Measurements from ENCODE around the gene PALMD.

The PALMD gene

GRCh38 chr1:99672038-99672437 is 26.1 kb downstream of the PALMD start:
- peaks cover 71% of the 10 kb centered on the region for H3K27me3 Mint-ChIP-seq
- H3K4me3 Mint-ChIP-seq: no peak overlapping the region
- H3K27ac Mint-ChIP-seq (ENCODE audit: low read depth): no peak overlapping the region
- no peaks in the 10 kb centered on the region for H3K4me1 Mint-ChIP-seq
- DNase-seq (ENCODE audit: low spot score in 2 of 2): no peak
- no peaks in the 10 kb centered on the region for H3K9me3 Mint-ChIP-seq
- ATAC-seq (replicated peaks; ENCODE audit: extremely low read depth, poor library complexity, severe bottlenecking): no peak
- no peaks in the 10 kb centered on the region for H3K36me3 Mint-ChIP-seq (ENCODE audit: insufficient read depth)

DNA sequence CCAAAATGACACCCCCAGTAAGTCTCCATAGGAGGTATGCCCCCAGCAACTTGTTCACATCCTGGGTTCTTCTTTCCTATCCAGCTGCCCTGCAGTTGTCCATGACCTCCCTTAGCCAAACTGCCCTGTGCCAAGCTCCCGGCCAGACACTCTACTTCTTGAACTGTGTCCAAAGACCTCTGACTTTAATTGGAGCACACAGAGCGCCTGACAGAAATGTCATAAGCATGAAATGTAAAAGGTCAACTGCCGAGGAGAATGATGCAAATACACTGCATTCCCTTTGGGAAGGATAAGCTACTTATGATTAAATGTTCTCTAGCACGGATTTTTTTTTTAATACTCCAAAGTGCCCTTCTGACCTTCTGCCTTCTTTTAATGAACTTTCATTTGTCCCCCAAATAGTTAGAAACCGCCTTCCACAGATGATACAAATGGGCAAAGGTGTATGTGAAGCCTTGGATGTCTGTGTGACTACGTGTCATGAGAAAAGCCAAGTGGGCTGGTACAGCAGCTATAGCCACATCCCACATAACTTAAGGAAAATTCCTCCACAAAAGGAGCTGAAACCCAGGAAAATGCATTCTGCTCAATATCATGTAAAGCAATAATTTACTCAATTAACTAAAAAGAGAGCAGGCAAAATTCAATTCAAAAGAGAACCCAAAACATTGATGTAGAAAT is 26.8 kb downstream of the PALMD start:
- H3K9me3 Mint-ChIP-seq: no peaks in the 10 kb centered on the region
- no peak for DNase-seq (ENCODE audit: low spot score in 2 of 2)

GRCh38 chr1:99673315-99673714 is 27.4 kb downstream of the PALMD start:
- Mint-ChIP-seq H3K9me3 (no peaks in the 10 kb centered on the region), H3K27ac (ENCODE audit: low read depth) (no peak overlapping the region), H3K27me3 (peaks cover 58% of the 10 kb centered on the region), H3K4me1 (no peaks in the 10 kb centered on the region), H3K4me3 (no peak overlapping the region), H3K36me3 (ENCODE audit: insufficient read depth) (no peaks in the 10 kb centered on the region)
- no peak for DNase-seq (ENCODE audit: low spot score in 2 of 2)
- ATAC-seq (replicated peaks; ENCODE audit: extremely low read depth, poor library complexity, severe bottlenecking): no peak

More for the DNA sequence above, 26.8 kb downstream of the PALMD start:
- no peaks in the 10 kb centered on the region for H3K36me3 Mint-ChIP-seq (ENCODE audit: insufficient read depth)
- no peak for ATAC-seq (replicated peaks; ENCODE audit: extremely low read depth, poor library complexity, severe bottlenecking)
- H3K4me3 Mint-ChIP-seq: no peak overlapping the region
- H3K27ac Mint-ChIP-seq (ENCODE audit: low read depth): no peak overlapping the region
- H3K27me3 Mint-ChIP-seq: peaks cover 65% of the 10 kb centered on the region
- no peaks in the 10 kb centered on the region for H3K4me1 Mint-ChIP-seq

DNA sequence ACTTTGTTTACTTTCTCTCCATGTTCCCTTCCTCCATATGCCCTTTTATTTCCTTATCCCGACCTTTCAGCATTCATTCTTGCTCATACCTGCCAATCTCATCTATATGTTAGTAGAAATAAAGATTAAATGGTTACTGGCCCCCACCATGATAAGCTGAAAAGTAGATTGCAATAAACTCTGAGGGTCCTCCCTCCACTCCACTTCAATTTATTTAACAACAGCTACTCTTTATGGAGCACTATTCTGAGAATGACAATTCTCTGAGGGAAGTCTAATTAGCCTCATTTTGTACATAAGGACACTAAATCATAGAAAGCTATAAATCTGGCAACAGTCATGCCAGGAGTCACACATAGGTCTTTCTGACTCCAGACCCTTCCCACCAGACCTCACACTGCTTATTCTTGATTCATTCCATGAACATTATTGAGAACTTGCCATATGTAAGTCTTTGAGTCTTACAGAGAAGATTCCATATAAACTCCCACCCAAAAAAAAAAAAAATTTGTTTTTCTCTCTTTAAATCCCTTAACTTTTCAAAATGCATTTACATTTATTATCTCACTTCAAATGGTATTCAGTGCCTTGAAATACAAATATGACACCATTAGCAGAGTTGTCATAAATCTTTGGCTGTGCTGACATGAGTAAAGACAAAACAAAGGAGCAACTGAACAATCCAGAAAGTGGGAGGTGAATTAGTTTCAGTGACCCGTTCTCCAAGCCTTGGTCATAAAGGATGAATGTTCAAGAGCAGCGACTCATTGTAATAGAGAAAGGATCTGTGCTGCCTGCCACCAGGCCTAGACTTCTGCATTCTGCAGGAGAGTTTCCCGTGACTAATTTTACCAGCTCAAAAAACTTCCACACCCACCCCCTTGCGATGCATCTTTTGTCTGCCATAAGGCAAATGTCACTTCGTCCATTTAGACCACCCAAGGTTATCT is 28.5 kb downstream of the PALMD start:
- Mint-ChIP-seq H3K27ac (ENCODE audit: low read depth) (no peak overlapping the region), H3K36me3 (ENCODE audit: insufficient read depth) (no peaks in the 10 kb centered on the region), H3K4me1 (no peaks in the 10 kb centered on the region), H3K4me3 (no peak overlapping the region), H3K9me3 (no peaks in the 10 kb centered on the region), H3K27me3 (peaks cover 51% of the 10 kb centered on the region)
- no peak for ATAC-seq (replicated peaks; ENCODE audit: extremely low read depth, poor library complexity, severe bottlenecking)
- DNase-seq (ENCODE audit: low spot score in 2 of 2): no peak

- Mint-ChIP-seq H3K4me3 (no peak overlapping the region), H3K27ac (ENCODE audit: low read depth) (no peak overlapping the region), H3K27me3 (peaks cover 44% of the 10 kb centered on the region), H3K4me1 (no peaks in the 10 kb centered on the region), H3K9me3 (no peaks in the 10 kb centered on the region), H3K36me3 (ENCODE audit: insufficient read depth) (no peaks in the 10 kb centered on the region)
- no peak for DNase-seq (ENCODE audit: low spot score in 2 of 2)
- no peak for ATAC-seq (replicated peaks; ENCODE audit: extremely low read depth, poor library complexity, severe bottlenecking)
Measured at GRCh38 chr1:99675292-99675691, 29.4 kb downstream of the PALMD start.

- ATAC-seq (replicated peaks; ENCODE audit: extremely low read depth, poor library complexity, severe bottlenecking) (no peak), DNase-seq (ENCODE audit: low spot score in 2 of 2) (no peak)
- H3K4me3 Mint-ChIP-seq: no peak overlapping the region
- H3K9me3 Mint-ChIP-seq: no peaks in the 10 kb centered on the region
- peaks cover 44% of the 10 kb centered on the region for H3K27me3 Mint-ChIP-seq
- H3K4me1 Mint-ChIP-seq: no peaks in the 10 kb centered on the region
- no peak overlapping the region for H3K27ac Mint-ChIP-seq (ENCODE audit: low read depth)
- no peaks in the 10 kb centered on the region for H3K36me3 Mint-ChIP-seq (ENCODE audit: insufficient read depth)
Measured at GRCh38 chr1:99675994-99676393, 30.1 kb downstream of the PALMD start.

- no peak overlapping the region for H3K27ac Mint-ChIP-seq (ENCODE audit: low read depth)
- peaks cover 43% of the 10 kb centered on the region for H3K27me3 Mint-ChIP-seq
- H3K9me3 Mint-ChIP-seq: no peaks in the 10 kb centered on the region
- ATAC-seq (replicated peaks; ENCODE audit: extremely low read depth, poor library complexity, severe bottlenecking) (no peak), DNase-seq (ENCODE audit: low spot score in 2 of 2) (no peak)
- H3K4me3 Mint-ChIP-seq: no peak overlapping the region
- no peaks in the 10 kb centered on the region for H3K36me3 Mint-ChIP-seq (ENCODE audit: insufficient read depth)
- H3K4me1 Mint-ChIP-seq: no peaks in the 10 kb centered on the region
Measured at GRCh38 chr1:99676876-99677275, 31.0 kb downstream of the PALMD start.

DNA sequence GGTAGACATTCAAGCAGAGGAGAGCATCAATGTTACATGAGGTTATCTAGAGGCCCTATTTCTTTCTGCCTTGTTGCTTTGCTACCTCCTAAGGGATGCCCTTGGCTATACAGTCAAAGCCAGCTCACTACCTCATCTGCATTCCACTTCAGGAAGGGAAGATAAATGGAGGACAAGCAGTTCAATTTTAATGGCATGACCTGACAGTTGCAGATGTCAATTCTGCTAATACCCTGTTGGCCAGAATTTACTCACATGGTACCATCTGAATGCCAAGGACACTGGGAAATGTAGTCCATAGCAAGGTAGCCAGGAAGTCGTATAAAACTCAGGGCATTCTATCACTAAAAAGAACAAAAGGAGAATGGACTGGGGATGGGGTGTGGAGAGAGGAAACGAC is 31.5 kb downstream of the PALMD start:
- Mint-ChIP-seq H3K9me3 (no peaks in the 10 kb centered on the region), H3K4me1 (no peaks in the 10 kb centered on the region), H3K36me3 (ENCODE audit: insufficient read depth) (no peaks in the 10 kb centered on the region), H3K4me3 (no peak overlapping the region), H3K27ac (ENCODE audit: low read depth) (no peak overlapping the region), H3K27me3 (peaks cover 38% of the 10 kb centered on the region)
- ATAC-seq (replicated peaks; ENCODE audit: extremely low read depth, poor library complexity, severe bottlenecking): no peak
- no peak for DNase-seq (ENCODE audit: low spot score in 2 of 2)

DNA sequence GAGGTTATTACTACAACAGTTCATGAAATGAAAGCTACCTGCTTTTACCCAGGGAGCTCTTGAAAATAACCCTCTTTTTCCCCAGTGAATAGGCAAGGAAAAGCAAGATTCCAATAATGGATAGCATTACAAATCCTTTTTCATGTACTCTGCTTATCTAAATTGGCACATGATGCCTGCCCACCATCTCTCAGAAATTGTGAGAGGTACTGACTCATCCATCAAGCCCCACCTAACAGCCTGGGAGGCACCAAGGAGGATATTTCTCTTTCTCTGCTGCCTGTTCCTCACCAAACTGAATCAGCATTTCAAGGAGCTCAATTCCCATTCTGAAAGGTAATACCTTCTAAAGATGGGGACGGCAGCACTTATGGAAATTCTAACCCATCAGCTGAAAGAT is 34.4 kb downstream of the PALMD start:
- Mint-ChIP-seq H3K4me3 (no peak overlapping the region), H3K4me1 (no peaks in the 10 kb centered on the region), H3K27ac (ENCODE audit: low read depth) (no peak overlapping the region), H3K27me3 (peaks cover 20% of the 10 kb centered on the region), H3K36me3 (ENCODE audit: insufficient read depth) (no peaks in the 10 kb centered on the region), H3K9me3 (no peaks in the 10 kb centered on the region)
- ATAC-seq (replicated peaks; ENCODE audit: extremely low read depth, poor library complexity, severe bottlenecking) (no peak), DNase-seq (ENCODE audit: low spot score in 2 of 2) (no peak)

DNA sequence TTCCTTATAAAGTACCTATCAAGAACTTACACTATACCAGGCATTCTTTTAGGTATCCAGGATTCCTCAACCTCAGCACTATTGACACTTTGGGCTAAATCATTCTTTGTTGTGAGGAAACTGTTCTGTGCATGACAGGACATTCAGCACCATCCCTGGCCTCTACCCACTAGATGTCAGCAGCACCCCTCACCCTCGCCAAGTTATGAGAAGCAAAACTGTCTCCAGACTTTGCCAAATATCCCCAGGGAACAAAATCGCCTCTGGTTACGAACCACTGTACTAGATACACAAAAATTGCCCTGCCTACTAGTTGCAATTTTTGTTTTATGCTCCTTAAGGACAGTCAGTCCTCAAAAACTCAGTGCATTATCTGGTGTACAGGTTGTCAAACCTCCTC is 35.7 kb downstream of the PALMD start:
- Mint-ChIP-seq H3K4me3 (no peak overlapping the region), H3K4me1 (no peaks in the 10 kb centered on the region), H3K27me3 (peaks cover 9% of the 10 kb centered on the region), H3K9me3 (no peaks in the 10 kb centered on the region), H3K27ac (ENCODE audit: low read depth) (no peak overlapping the region), H3K36me3 (ENCODE audit: insufficient read depth) (no peaks in the 10 kb centered on the region)
- DNase-seq (ENCODE audit: low spot score in 2 of 2): no peak
- no peak for ATAC-seq (replicated peaks; ENCODE audit: extremely low read depth, poor library complexity, severe bottlenecking)

DNA sequence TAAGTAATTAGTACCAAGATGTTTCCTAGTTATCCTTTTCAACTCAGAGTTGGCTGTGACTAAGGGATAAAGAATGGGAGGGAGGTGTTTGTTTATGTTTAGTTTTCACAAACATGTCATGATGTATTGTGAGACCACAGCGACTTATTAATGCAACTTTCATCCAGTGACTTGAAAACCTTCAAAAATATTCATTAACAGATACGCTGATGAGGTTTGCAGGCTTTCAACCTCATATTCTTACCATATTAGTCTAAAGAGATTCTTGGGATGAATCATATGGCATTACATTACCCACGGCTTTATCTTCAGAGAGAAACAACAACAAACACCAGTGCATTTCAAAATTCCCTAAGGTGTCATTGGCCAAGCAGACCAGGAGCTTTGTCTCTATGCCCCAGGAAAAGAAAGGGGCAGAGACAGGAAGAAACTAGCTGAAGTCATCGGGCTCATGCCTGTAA is 36.4 kb downstream of the PALMD start:
- no peaks in the 10 kb centered on the region for H3K4me1 Mint-ChIP-seq
- H3K4me3 Mint-ChIP-seq: no peak overlapping the region
- no peaks in the 10 kb centered on the region for H3K9me3 Mint-ChIP-seq
- ATAC-seq (replicated peaks; ENCODE audit: extremely low read depth, poor library complexity, severe bottlenecking) (no peak), DNase-seq (ENCODE audit: low spot score in 2 of 2) (no peak)
- peaks cover 9% of the 10 kb centered on the region for H3K27me3 Mint-ChIP-seq
- no peak overlapping the region for H3K27ac Mint-ChIP-seq (ENCODE audit: low read depth)
- no peaks in the 10 kb centered on the region for H3K36me3 Mint-ChIP-seq (ENCODE audit: insufficient read depth)

DNA sequence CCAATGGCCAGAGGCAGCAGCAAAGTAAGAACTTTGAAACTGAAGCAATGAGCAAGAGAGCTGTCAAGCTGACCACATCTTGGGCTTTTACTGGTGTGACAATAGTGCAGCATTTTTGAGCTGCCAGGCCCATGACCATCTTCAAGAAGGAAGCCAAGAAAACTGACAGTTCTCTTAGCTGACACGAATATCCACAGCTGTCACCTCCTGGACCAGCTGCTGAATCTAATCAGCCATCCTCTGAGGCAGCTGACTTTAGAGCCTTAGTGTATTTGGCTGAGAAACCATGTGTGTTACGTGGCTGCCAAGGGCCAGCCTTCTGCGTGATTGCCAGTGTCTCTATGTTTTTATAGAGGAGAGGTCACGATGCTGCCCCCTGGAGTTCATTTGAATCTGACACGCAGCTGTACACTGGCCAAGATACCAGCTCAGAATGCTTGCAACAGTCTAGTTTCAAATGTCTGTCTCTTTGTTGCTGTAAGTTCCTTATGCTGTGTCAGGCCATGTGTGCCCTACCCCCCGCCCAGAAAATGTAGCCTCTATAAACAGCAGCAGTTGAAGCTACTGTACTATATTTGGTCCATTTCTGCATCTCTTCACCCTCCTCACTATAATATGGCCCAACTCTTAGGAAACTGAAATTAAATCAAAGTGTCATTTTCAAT is 39.7 kb downstream of the PALMD start:
- DNase-seq (ENCODE audit: low spot score in 2 of 2) (no peak), ATAC-seq (replicated peaks; ENCODE audit: extremely low read depth, poor library complexity, severe bottlenecking) (peak; percentile 60)

More for the DNA sequence above, 39.7 kb downstream of the PALMD start:
- H3K9me3 Mint-ChIP-seq: no peaks in the 10 kb centered on the region
- H3K27me3 Mint-ChIP-seq: peaks cover 20% of the 10 kb centered on the region
- no peaks in the 10 kb centered on the region for H3K36me3 Mint-ChIP-seq (ENCODE audit: insufficient read depth)
- H3K4me3 Mint-ChIP-seq: no peak overlapping the region
- H3K27ac Mint-ChIP-seq (ENCODE audit: low read depth): no peak overlapping the region
- H3K4me1 Mint-ChIP-seq: no peaks in the 10 kb centered on the region

Measured in central memory CD8-positive, alpha-beta T cell (primary cell).